HG03060 (cell line): ENCODE results near the gene FGD6.
"Not testable (repeated sequence)": the region's sequence is repeated elsewhere in the genome, so short reads cannot be mapped to it uniquely, and the experiment has no call there.

ENCODE experiments used
- ATAC-seq: cut with Tn5 transposase; IDR thresholded peaks from one replicate; pipeline ENCODE4 v1.9.1; 2021; ENCODE audit warnings: low read depth, moderate number of reproducible peaks; ENCODE audit not compliant: unreplicated experiment

FGD6 gene

DNA sequence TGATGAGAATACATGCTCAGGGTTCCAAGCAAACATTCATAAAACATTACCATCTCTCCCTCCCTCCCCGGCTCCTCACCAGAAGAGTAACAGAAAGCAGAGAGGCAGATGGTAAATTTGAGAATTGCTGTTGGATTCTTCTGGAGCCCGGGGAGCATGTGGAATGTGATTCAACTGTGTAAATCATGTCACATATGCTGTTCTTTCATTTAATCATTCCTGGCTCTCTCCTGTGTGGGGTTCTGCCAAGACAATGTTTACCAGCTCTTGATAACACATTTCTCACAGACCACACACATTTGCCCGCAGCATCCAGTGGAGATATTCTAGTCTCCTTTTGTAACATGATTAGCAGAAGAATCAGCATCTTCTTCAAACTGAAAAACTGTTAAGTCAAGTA lies 120.4 kb downstream of the FGD6 start:
- no peak for ATAC-seq

DNA sequence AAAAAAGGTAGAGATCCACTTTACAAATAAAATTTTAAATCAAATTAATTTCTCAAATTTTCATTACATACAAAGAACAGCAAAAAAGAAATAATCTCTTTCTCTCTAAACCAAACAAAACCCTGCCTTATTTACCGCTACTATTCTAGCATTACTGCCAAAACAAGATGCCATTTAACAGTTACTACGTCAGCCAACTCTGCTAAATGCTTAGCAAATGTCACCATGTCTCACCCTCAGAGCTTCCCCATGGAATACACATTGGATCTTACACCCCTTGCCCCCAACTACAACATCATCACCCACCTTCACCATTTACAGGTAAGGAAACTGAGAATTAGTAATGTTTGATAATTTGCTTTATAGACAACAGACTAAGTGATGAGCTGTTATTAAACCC lies 120.9 kb downstream of the FGD6 start:
- no peak for ATAC-seq

GRCh38 chr12:95095866-95096265 lies 121.4 kb downstream of the FGD6 start:
- ATAC-seq, result not testable (repeated sequence)

DNA sequence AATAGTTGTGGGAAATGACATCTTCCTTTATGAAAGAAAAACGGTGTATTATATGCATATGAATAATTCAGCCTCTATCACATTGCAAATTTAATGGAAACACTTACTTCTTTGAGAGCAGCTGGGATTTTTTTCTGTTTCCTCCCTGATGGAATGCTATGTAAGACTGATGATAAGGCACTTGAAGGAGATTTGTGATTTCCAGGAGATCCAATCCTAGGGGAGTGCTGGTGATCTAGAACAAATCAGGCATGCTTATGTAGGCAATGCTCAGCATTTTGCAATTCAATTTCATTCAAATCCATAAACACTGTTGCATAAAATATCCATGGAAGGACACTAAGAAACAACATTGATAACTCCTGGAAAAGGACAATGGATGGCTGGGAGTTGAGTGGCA lies 127.8 kb downstream of the FGD6 start:
- ATAC-seq, result no peak

GRCh38 chr12:95088379-95088778 lies 128.9 kb downstream of the FGD6 start:
- ATAC-seq, result no peak

DNA sequence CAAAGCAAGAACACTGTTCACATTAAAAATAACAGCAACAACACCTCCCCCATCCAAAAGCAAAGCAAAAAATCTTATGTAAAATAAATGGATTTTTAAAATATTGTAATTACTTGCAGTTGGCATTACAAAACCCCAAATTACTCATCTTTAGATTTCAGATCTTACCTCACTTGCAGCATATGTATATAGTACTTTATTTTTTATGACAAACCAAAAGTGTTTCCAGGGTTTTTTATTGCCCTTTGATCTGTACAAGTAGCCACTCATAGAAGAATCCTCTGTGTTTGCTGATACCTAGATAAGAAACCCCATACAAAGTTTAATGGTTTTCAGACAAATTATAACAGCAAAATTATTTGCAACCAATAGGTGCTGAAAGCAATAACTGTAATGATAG lies 131.7 kb downstream of the FGD6 start:
- no peak for ATAC-seq

- no peak for ATAC-seq
These were observed 133.3 kb downstream of the FGD6 start for GRCh38 chr12:95083938-95084337.

DNA sequence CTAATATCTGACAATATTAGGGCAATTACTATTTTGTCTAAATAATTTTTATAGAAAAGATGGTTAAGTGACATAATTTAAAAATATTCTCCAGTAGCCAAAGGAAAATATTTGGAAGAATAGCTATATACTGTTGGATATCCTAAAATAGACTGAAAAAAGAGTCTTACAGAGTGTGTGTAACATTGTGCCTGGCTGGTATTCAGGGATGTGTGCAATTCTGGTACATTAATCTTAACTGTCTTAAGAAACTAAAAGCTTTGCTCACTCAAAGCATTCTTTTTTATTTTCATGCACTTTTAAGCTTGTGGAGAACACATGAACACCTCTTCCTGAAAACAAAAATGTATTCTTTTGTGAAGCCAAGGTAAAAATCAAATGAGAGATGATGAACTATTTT lies 133.8 kb downstream of the FGD6 start:
- ATAC-seq, result no peak

GRCh38 chr12:95077341-95077740 lies 139.9 kb downstream of the FGD6 start:
- ATAC-seq, result no peak

- no peak for ATAC-seq
These were observed 142.5 kb downstream of the FGD6 start for GRCh38 chr12:95074766-95075165.

GRCh38 chr12:95073698-95074520 lies 143.4 kb downstream of the FGD6 start:
- no peak for ATAC-seq

DNA sequence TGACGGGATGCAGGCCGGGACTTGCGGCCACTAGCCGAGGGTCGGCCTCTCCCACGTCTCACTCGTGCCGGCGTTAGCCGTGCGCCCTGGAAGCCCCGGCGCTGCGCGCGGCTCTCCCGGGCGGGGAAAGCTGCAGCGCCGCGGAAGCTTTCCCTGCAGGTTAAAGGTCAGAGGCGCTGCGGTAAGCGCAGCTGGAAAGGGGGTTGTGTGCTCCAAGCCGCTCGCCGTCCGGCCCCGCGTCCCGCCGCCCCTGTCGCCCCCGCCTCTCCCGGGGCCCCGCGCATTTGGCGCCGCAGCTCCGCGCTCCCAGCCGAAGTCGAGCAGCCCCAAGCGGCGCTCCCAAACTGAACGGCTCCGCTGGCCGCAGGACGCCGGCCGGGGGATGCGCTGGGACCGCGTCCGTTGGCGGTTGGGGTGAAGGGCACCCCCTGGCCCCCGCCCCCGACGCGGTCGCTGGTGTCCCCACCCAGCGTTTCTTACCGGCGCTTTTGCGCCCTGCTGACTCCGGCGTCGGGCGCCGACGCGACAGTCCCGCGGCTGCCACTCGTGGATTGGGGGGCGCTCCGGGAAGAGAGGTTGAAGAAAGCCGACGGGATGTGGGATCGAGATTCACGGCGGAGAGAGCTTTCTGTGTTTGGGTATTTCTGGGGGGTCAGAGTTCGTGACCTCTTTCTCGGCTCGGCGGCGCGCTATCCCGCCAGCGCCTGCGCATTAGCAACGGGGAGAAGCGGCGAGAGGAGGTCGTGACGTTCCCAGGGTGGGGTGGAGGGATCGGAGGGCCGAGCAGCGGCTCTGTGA lies 144.2 kb downstream of the FGD6 start, which contains the start of gene NR2C1:
NR2C1 (minus strand) TSS at position 719 of the 798 bp plus-strand sequence. CDS start 6,234 bp downstream, outside the sequence.
- ATAC-seq, result peak; percentile 82

DNA sequence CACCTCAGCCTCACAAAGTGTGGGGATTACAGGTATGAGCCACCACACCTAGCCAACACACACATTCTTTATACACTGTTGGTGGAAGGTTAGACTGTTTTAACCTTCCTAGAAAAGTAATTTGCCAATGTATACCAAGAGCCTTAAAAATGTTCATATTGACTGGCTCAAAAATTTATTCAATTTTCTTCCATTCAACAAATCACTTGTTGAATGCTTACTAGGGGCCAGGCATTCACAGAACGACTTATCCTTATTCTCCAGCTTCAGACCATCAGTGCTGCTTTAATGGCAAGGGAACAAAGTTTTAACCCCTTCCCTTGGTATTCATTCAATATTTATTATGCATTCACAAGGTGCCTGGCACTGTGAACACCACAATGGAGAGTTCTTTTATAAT lies 146.9 kb downstream of the FGD6 start:
- no peak for ATAC-seq

DNA sequence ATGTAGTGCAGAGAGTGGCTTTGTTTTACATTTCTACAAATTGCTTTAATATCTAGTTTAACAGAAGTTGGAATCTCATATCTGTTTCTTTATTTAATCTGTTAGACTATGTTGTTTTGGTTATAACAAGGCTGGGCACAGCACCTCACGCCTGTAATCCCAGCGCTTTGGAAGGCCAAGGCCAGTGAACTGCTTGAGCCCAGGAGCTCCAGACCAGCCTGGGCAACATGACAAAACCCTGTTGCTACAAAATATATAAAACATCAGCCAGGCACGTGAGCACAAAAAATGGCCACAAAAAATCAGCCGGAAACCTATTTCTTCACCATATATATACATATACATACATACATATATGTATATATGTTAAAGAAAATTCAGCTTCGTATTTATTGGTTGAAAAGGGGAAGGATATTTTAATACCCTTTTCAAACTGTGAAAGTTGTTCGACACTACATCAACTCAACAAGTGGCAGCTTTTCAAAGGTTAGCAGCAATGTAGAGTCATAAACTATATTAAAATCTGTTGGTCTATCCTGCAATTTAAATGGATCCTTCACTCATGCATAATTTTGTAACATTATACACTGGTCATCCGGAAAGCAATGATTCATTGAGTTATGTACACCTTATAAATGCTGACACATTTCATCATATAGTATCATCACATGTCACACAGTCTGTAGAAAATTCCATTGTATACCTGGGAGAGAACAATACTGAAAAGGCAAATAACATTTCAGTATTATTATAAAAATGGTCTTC lies 151.0 kb downstream of the FGD6 start:
- no peak for ATAC-seq

DNA sequence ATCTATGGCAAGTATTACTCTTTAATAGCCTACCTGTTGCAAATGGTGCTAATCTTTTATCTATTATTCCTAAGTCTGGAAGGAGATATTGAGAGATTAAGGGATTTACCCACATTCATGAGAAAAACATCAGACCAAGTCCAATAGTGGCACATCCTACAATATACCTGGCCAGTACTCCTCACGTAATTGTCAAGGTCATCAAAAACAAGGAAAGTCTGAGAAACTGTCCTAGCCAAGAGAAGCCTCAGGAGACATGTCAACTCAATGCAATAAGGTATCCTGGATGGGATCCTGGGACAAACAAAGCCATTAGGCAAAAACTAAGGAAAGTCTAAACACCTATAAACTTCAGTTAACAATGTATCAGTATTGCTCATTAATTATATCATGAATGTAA lies 156.3 kb downstream of the FGD6 start:
- ATAC-seq, result no peak

- ATAC-seq, result no peak
These were observed 157.3 kb downstream of the FGD6 start for GRCh38 chr12:95059984-95060383.

GRCh38 chr12:95057424-95057823 lies 159.8 kb downstream of the FGD6 start:
- ATAC-seq, result no peak

- ATAC-seq, result no peak
These were observed 162.2 kb downstream of the FGD6 start for GRCh38 chr12:95055057-95055456.

GRCh38 chr12:95054206-95054605 lies 163.1 kb downstream of the FGD6 start:
- no peak for ATAC-seq

- ATAC-seq, result no peak
These were observed 166.0 kb downstream of the FGD6 start for GRCh38 chr12:95051241-95051640.

GRCh38 chr12:95037906-95038305 lies 179.4 kb downstream of the FGD6 start:
- no peak for ATAC-seq
